ENCODE results near the gene OTUD3.
"Not testable (repeated sequence)": the region's sequence is repeated elsewhere in the genome, so short reads cannot be mapped to it uniquely, and the experiment has no call there.

The OTUD3 gene

GRCh38 chr1:19846338-19846737, 35.9 kb upstream of the OTUD3 start:
- Histone ChIP-seq H3K79me2 (ENCODE audit: insufficient read depth, low read length) (no peaks in the 10 kb centered on the region), H3K9ac (ENCODE audit: low read length) (no peak overlapping the region), H3K4me2 (ENCODE audit: low read length) (no peak overlapping the region), H3K4me3 (ENCODE audit: low read depth, low read length, poor library complexity, severe bottlenecking) (no peak overlapping the region), H3K9me3 (ENCODE audit: low read length) (no peaks in the 10 kb centered on the region), H3K4me1 (ENCODE audit: insufficient read depth, low read length, severe bottlenecking) (no peaks in the 10 kb centered on the region), H2AFZ (ENCODE audit: low read length) (no peak overlapping the region), H3K9me2 (ENCODE audit: low read depth, low read length) (no peaks in the 10 kb centered on the region), H3F3A (ENCODE audit: insufficient read depth, low read length) (no peaks in the 10 kb centered on the region), H3K27me3 (ENCODE audit: insufficient read depth, low read length) (no peaks in the 10 kb centered on the region), H3K36me3 (ENCODE audit: insufficient read depth, low read length) (no peaks in the 10 kb centered on the region), H4K20me1 (ENCODE audit: insufficient read depth, low read length) (no peaks in the 10 kb centered on the region), H3K27ac (ENCODE audit: low read depth, low read length, poor library complexity, severe bottlenecking) (no peak overlapping the region)
- TF ChIP-seq, protein P1, sequence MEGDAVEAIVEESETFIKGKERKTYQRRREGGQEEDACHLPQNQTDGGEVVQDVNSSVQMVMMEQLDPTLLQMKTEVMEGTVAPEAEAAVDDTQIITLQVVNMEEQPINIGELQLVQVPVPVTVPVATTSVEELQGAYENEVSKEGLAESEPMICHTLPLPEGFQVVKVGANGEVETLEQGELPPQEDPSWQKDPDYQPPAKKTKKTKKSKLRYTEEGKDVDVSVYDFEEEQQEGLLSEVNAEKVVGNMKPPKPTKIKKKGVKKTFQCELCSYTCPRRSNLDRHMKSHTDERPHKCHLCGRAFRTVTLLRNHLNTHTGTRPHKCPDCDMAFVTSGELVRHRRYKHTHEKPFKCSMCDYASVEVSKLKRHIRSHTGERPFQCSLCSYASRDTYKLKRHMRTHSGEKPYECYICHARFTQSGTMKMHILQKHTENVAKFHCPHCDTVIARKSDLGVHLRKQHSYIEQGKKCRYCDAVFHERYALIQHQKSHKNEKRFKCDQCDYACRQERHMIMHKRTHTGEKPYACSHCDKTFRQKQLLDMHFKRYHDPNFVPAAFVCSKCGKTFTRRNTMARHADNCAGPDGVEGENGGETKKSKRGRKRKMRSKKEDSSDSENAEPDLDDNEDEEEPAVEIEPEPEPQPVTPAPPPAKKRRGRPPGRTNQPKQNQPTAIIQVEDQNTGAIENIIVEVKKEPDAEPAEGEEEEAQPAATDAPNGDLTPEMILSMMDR (IDR thresholded peaks at IDR 0.05; ENCODE audit: low read length), result no peak
- no peak for TF ChIP-seq EZH2 (IDR thresholded peaks at IDR 0.05; ENCODE audit: borderline replicate concordance, low read length)

DNA sequence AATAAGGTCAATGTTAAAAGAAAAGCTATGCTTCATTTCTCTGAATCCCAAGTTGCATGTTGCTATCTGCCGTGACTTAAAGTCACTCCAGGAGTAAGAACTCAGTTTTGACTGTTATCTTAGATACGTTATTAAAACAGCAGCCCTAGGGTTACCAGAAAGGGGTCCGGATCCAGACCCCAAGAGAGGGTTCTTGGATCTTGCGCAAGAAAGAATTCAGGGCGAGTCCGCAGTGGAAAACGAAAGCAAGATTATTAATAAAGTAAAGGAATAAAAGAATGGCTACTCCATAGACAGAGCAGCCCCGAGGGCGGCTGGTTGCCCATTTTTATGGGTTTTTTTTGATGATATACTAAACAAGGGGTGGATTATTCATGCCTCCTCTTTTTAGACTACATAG, 34.9 kb upstream of the OTUD3 start:
- not testable (repeated sequence) for H3K27me3 ChIP-seq (ENCODE audit: insufficient read depth, low read length); H3K9me2 ChIP-seq (ENCODE audit: low read depth, low read length); H3K27ac ChIP-seq (ENCODE audit: low read depth, low read length, poor library complexity, severe bottlenecking); H3K36me3 ChIP-seq (ENCODE audit: insufficient read depth, low read length); H3K9ac ChIP-seq (ENCODE audit: low read length); H2AFZ ChIP-seq (ENCODE audit: low read length); H3K4me1 ChIP-seq (ENCODE audit: insufficient read depth, low read length, severe bottlenecking); H3K4me2 ChIP-seq (ENCODE audit: low read length); H3K9me3 ChIP-seq (ENCODE audit: low read length); H3F3A ChIP-seq (ENCODE audit: insufficient read depth, low read length); H3K79me2 ChIP-seq (ENCODE audit: insufficient read depth, low read length); H3K4me3 ChIP-seq (ENCODE audit: low read depth, low read length, poor library complexity, severe bottlenecking); H4K20me1 ChIP-seq (ENCODE audit: insufficient read depth, low read length)

- H3F3A ChIP-seq (ENCODE audit: insufficient read depth, low read length); H4K20me1 ChIP-seq (ENCODE audit: insufficient read depth, low read length); H3K4me2 ChIP-seq (ENCODE audit: low read length); H3K79me2 ChIP-seq (ENCODE audit: insufficient read depth, low read length); H3K4me1 ChIP-seq (ENCODE audit: insufficient read depth, low read length, severe bottlenecking); H3K9ac ChIP-seq (ENCODE audit: low read length); H3K9me3 ChIP-seq (ENCODE audit: low read length); H3K9me2 ChIP-seq (ENCODE audit: low read depth, low read length); H2AFZ ChIP-seq (ENCODE audit: low read length); H3K36me3 ChIP-seq (ENCODE audit: insufficient read depth, low read length); H3K27me3 ChIP-seq (ENCODE audit: insufficient read depth, low read length); H3K27ac ChIP-seq (ENCODE audit: low read depth, low read length, poor library complexity, severe bottlenecking); H3K4me3 ChIP-seq (ENCODE audit: low read depth, low read length, poor library complexity, severe bottlenecking): not testable (repeated sequence)
These were observed 32.9 kb upstream of the OTUD3 start for GRCh38 chr1:19849307-19849706.

- Histone ChIP-seq H3K9ac (ENCODE audit: low read length) (no peak overlapping the region), H3K4me1 (ENCODE audit: insufficient read depth, low read length, severe bottlenecking) (no peaks in the 10 kb centered on the region), H3K9me2 (ENCODE audit: low read depth, low read length) (no peaks in the 10 kb centered on the region), H3K4me3 (ENCODE audit: low read depth, low read length, poor library complexity, severe bottlenecking) (no peak overlapping the region), H3K79me2 (ENCODE audit: insufficient read depth, low read length) (no peaks in the 10 kb centered on the region), H3K4me2 (ENCODE audit: low read length) (no peak overlapping the region), H3K27me3 (ENCODE audit: insufficient read depth, low read length) (no peaks in the 10 kb centered on the region), H2AFZ (ENCODE audit: low read length) (no peak overlapping the region), H3F3A (ENCODE audit: insufficient read depth, low read length) (no peaks in the 10 kb centered on the region), H3K9me3 (ENCODE audit: low read length) (no peaks in the 10 kb centered on the region), H3K27ac (ENCODE audit: low read depth, low read length, poor library complexity, severe bottlenecking) (no peak overlapping the region), H3K36me3 (ENCODE audit: insufficient read depth, low read length) (no peaks in the 10 kb centered on the region), H4K20me1 (ENCODE audit: insufficient read depth, low read length) (no peaks in the 10 kb centered on the region)
- TF ChIP-seq, protein P1 (IDR thresholded peaks at IDR 0.05; ENCODE audit: low read length), result no peak
- no peak for TF ChIP-seq EZH2 (IDR thresholded peaks at IDR 0.05; ENCODE audit: borderline replicate concordance, low read length)
These were observed 32.0 kb upstream of the OTUD3 start for GRCh38 chr1:19850214-19850613.
